ENCODE measurements around the gene MARVELD1. TPM values are rescaled to one million over a fixed set of nuclear protein-coding genes. Genes with fewer than 3 reads are reported as not detected.

The MARVELD1 gene
- total RNA-seq, 1 experiment from 2014 or later = 40.1 TPM

DNA sequence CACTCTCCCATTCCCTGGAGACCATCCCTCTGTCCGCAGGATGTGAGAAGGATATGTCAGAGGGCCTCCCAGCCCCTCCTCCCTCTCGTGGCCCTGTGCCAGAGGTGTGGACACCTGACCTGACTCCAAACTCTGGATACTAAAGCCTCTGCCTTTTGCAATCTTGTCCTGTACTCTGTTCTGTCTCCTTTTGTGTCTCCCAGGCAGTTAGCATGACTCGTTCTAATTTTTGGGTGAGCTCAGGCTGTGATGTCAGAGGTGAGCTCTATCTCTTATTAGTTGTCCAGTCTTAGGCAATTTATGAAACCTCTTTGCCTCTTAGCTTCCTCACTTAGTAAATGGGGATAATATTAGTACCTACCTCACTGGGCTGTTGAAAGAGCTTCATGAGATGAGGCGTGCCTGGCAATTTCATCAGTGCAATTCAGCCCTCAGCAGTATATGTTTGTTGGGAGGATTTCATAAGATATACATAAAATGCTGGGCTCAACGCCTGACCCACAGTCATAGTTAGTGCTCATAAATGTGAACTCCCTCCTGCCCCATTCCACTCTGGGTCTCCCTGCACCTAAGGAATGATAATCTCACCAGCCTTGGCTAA lies 10.9 kb downstream of the MARVELD1 start:
- intact Hi-C loops (cut with micrococcal nuclease; ENCODE audit: unreplicated experiment) = no loop called here
- Histone ChIP-seq H4K20me1 (ENCODE audit: insufficient read depth) (no peaks in the 10 kb centered on the region), H2AFZ (no peak overlapping the region), H3K9me3 (ENCODE audit: insufficient read depth, low read depth) (no peaks in the 10 kb centered on the region), H3K27ac (no peak overlapping the region), H3K9me2 (ENCODE audit: insufficient read depth) (no peaks in the 10 kb centered on the region), H3K36me3 (ENCODE audit: low read depth) (no peaks in the 10 kb centered on the region), H3K79me2 (ENCODE audit: low read depth) (peaks cover 4% of the 10 kb centered on the region; the same call in 1 of the 2 replicates), H3F3A (ENCODE audit: insufficient read depth, low read depth) (peaks cover 13% of the 10 kb centered on the region), H3K27me3 (ENCODE audit: insufficient read depth, low read depth) (no peaks in the 10 kb centered on the region), H3K4me3 (no peak overlapping the region), H3K4me1 (replicated peaks; ENCODE audit: insufficient read depth) (peaks cover 12% of the 10 kb centered on the region), H3K4me2 (no peak overlapping the region)
- TF ChIP-seq, protein P1, sequence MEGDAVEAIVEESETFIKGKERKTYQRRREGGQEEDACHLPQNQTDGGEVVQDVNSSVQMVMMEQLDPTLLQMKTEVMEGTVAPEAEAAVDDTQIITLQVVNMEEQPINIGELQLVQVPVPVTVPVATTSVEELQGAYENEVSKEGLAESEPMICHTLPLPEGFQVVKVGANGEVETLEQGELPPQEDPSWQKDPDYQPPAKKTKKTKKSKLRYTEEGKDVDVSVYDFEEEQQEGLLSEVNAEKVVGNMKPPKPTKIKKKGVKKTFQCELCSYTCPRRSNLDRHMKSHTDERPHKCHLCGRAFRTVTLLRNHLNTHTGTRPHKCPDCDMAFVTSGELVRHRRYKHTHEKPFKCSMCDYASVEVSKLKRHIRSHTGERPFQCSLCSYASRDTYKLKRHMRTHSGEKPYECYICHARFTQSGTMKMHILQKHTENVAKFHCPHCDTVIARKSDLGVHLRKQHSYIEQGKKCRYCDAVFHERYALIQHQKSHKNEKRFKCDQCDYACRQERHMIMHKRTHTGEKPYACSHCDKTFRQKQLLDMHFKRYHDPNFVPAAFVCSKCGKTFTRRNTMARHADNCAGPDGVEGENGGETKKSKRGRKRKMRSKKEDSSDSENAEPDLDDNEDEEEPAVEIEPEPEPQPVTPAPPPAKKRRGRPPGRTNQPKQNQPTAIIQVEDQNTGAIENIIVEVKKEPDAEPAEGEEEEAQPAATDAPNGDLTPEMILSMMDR (conservative IDR thresholded peaks at IDR 0.05) = no peak
- no peak for TF ChIP-seq EZH2 (IDR thresholded peaks at IDR 0.05; ENCODE audit: low read depth)
- ChIA-PET CTCF (interaction anchor here (0.6 to 1.5 kb wide), 2 partner anchors 11 to 15 kb away, joined by 3 read pairs; no protein-coding TSS in a partner anchor), POLR2A (ENCODE audit: unreplicated experiment) (interaction anchor here (0.6 kb wide), 2 partner anchors 11 to 405 kb away, joined by 3 read pairs; partner anchors contain the start of genes FRAT1 and MARVELD1)
- no peak for DNase-seq
- BruUV-seq (replicated peaks) = no TSS peak

DNA sequence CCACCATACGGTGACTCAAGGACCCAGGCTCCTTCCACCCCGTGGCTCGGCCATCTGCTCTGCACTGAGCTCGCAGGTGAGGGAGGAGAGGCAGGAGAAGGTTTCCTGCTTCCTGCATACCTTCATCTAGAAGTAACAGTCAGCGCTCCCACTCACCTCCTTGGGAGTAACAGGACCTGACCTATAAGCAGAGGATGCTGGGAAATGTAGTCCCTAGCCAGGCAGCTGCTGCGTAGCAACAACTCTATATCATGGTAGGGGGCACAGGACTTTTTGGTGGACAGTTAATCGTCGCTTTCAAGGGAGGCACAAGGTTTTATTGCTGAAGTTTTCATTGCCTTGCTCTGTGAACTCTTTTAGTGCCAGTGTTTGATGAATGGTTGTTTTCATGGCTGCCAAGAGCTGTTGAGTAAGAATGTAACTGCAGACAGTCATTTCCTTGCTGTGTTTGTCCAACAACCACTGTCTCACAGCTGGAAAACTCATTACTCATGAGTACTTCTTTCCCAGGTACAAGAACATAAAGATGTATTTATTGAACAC lies 13.2 kb downstream of the MARVELD1 start:
- DNase-seq = peak in 1 of 2 experiments; percentile 73
- no peaks in the 10 kb centered on the region for H3K9me2 ChIP-seq (ENCODE audit: insufficient read depth)
- H3K27me3 ChIP-seq (ENCODE audit: insufficient read depth, low read depth) = no peaks in the 10 kb centered on the region
- H2AFZ ChIP-seq = no peak overlapping the region; the same call in 1 of the 2 replicates
- no peaks in the 10 kb centered on the region for H3K79me2 ChIP-seq (ENCODE audit: low read depth)
- no peaks in the 10 kb centered on the region for H4K20me1 ChIP-seq (ENCODE audit: insufficient read depth)
- H3K36me3 ChIP-seq (ENCODE audit: low read depth) = no peaks in the 10 kb centered on the region
- no TSS peak for BruUV-seq (replicated peaks)
- POLR2A ChIA-PET (ENCODE audit: unreplicated experiment) = interaction anchor here (0.6 to 0.7 kb wide), 2 partner anchors 13 to 37 kb away, joined by 3 read pairs; no protein-coding TSS in a partner anchor
- TF ChIP-seq, protein P1 (conservative IDR thresholded peaks at IDR 0.05) = no peak
- intact Hi-C loops (cut with micrococcal nuclease; ENCODE audit: unreplicated experiment) = no loop called here
- 0 out of 2 replicates have a peak overlapping the region, but pooled peaks have one; percentile 4 for H3K27ac ChIP-seq
- peak overlapping the region; percentile 68 for H3K4me2 ChIP-seq
- H3K4me3 ChIP-seq = peak overlapping the region; percentile 50; the same call in 1 of the 2 replicates
- H3F3A ChIP-seq (ENCODE audit: insufficient read depth, low read depth) = 0 out of 2 replicates have a peak, but pooled peaks cover 10% of the 10 kb centered on the region
- no peaks in the 10 kb centered on the region for H3K9me3 ChIP-seq (ENCODE audit: insufficient read depth, low read depth)
- CTCF ChIA-PET = interaction anchor here (0.7 kb wide), 1 partner anchor 25 kb away, joined by 3 read pairs; no protein-coding TSS in a partner anchor
- peaks cover 8% of the 10 kb centered on the region; the same call in 1 of the 2 replicates for H3K4me1 ChIP-seq (replicated peaks; ENCODE audit: insufficient read depth)

DNA sequence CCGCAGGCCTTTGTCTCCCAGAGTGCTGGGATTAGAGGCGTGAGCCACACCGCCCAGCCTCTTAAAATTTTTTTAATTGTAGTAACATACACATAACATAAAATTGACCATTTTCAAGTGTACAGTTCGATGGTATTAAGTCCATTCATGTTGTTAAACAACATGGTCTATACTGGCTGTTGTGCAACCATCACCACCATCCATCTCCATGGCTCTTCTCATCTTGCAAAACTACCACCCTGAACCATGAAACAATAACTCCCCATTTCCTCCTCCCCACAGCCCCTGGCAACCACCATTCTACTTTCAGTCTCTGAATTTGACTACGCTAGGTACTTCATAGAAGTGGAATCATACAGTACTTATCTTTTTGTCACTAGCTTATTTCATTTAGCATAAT lies 15.5 kb downstream of the MARVELD1 start:
- TF ChIP-seq, protein P1 (conservative IDR thresholded peaks at IDR 0.05) = no peak
- no peak for TF ChIP-seq EZH2 (IDR thresholded peaks at IDR 0.05; ENCODE audit: low read depth)
- BruUV-seq (replicated peaks) = no TSS peak
- POLR2A ChIA-PET (ENCODE audit: unreplicated experiment) = no interaction called here
- intact Hi-C loops (cut with micrococcal nuclease; ENCODE audit: unreplicated experiment) = no loop called here
- Histone ChIP-seq H4K20me1 (ENCODE audit: insufficient read depth) (no peaks in the 10 kb centered on the region), H3K36me3 (ENCODE audit: low read depth) (no peaks in the 10 kb centered on the region), H3K27me3 (ENCODE audit: insufficient read depth, low read depth) (no peaks in the 10 kb centered on the region), H3K4me3 (no peak overlapping the region), H3F3A (ENCODE audit: insufficient read depth, low read depth) (0 out of 2 replicates have a peak, but pooled peaks cover 6% of the 10 kb centered on the region), H3K27ac (no peak overlapping the region), H2AFZ (no peak overlapping the region), H3K79me2 (ENCODE audit: low read depth) (no peaks in the 10 kb centered on the region), H3K9me2 (ENCODE audit: insufficient read depth) (no peaks in the 10 kb centered on the region), H3K4me2 (no peak overlapping the region), H3K9me3 (ENCODE audit: insufficient read depth, low read depth) (no peaks in the 10 kb centered on the region), H3K4me1 (replicated peaks; ENCODE audit: insufficient read depth) (peaks cover 8% of the 10 kb centered on the region; the same call in 1 of the 2 replicates)
- no peak for DNase-seq
- CTCF ChIA-PET = no interaction called here

Measured in PC-9 (cell line).